Activated naive CD4-positive, alpha-beta T cell treated with Interleukin-2 at 50 U/mL for 16 hours (primary cell): Measurements from ENCODE around the gene GSTM3.
A peak's percentile ranks its signal among the peaks of the same experiment; 100 is the strongest.

ENCODE experiments used
- DNase-seq: peaks from one replicate; pipeline ENCODE4 v3.0.0-alpha.2; 2020

Gene GSTM3

DNA sequence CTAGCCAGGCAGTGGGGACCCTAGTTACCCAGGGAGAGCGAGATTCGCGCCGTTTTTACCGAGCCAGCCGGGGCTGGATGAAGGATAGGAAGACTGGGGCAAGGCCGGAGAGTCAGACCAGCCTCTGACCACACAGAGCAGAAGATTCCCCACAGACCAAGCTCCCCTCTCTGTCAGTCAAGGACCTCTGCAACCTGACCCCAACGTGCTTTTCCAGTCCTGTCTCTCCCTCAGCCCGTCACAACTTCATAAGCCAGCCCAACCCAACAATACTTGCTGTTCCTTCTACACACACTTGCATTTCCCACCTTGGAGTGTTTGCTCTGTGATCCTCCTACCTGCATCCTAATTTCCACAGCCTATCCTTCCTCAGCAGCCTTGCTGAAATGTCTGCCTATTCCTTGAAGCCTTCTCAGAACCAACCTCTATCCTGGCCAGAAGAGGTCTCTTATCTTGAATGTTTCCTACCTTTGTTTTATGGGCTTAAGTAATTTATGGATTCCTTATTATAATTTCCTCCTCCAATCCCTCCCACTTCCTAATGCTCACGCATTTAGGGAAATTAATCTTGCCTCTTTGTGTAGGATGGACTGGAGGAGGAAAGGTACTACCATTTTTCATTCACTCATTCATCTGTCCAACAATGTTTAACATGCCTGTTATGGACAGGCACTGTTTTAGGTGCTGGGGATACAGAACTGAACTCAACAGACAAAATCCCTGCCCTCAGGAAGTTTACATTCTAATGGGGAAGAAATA is at the start of gene GSTM3:
GSTM3 (minus strand) TSS at position 424 of the 759 bp plus-strand sequence. CDS start 751 bp downstream, outside the sequence.
- DNase-seq: no peak

DNA sequence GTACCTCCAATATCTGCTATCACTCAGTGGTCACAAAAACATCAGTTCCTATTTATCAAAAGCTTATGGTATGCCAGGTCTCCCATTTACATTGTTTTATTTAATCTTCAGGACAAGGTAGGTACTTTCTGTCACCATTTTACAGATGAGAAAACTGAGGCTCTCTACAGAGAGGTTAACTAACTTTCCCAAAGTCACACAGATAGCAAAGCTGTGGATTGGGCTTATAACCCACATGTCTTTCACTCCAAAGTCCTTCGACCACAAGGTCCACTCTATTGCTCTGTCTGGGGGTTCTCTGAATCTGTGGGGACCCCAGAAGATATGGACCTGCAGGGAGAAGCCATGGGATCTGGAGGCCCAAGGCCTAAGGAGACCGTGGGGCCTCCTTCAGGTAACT is 49.5 kb upstream of the GSTM3 start:
- no peak for DNase-seq

DNA sequence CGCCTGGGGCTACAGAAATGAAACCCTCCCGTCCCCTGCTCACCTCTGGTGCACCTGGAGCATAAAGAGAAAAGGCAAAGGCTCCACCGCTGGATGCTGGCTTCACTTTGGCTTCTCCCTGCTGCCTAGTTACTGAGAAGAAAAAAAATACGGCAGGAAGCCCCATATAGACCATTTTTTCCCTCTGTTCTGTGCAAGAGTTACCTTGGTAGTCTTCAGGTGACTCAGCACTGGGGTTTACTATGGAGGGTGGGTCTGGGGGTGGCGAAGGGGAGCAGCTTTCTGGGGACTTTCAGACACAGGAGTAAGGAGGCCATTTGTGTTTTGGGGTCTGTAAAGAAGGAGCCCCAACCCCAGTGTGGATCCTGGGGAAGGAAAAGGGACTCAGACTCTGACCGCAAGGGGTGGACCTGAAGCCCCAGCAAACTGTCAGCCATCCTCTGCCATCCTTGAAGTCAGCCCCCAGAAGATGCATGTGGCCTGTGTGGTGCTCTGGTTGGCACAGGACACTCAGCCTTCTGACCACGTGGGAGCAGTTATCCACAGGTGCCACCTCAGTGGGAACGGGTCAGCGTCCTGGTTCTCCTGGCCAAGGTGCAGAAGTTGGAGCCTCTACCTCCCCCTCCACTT is 48.8 kb upstream of the GSTM3 start:
- no peak for DNase-seq

DNA sequence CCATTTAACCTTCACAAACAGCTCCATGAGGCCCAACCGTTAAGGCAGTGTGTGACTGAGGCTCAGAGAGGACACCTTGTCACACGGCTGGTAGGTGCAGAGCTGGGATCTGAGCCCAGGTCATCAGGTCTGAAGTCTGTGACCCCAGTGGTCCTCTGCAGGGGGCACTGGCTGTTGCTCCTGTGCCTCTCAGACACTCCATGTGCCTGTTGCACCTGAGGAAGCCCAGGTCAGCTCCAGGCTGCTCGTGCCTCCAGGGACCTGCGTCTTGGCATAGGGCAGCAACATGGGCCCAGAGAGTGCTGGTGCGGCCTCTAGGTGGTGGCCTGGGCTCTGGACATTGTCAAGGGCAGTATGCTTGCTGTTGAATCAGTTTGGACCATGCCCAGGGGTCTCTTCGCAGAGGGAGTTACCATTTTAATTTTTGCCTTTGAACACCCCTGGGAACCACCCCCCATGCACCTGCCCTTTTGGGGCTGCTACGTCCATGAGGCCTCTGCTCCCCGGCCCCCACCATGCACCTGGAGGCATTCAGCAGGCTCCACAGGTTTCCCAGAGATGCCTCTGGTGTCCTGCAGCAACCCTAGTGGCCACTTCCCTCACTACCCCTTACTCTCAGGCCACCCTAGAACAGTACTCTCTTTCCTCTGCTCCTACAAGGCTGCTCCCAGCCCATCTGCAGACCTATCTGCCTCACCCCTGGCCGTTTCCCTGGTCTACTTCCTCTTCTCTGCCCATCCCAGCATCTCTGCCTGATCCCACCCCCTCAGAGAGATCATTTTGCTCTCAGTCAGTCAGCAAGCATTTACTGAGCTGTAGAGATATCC is 48.1 kb upstream of the GSTM3 start:
- DNase-seq: no peak

DNA sequence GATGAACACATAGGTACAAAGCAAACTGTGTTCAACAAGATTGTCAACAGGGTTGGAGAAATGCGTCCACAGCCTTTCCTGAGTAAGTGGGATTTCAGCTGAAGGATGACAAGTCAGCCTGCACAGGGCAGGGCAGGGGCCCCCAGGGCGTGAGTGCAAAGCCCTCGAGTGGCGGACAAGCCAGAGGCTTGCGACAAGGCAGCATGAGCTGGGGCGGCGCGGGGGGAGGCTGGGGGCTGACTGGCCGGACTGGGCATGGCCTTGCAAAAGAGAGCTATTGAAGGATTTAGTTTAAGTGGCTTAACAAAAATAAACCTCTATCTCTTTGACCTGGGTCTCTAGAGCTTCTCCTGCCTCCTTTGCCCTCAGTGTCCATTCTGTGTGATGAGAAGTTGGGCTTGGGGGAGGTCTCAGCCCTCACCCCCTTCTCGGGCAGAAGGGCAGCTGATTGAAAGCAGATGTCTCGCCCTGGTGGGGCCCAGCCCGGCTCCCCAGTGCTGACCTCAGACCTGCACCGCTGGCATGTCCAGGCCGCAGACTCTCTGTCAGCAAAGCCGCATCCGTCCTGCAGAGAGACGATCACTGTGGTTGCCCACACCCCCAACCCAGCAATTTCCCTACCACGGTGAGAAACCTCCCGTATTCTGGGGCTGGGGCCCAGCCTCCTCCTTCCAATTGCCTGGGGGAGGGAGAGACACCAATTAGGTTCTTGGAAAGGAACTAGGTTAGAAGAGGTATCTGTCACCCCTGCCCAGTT is 47.2 kb upstream of the GSTM3 start:
- DNase-seq: no peak

DNA sequence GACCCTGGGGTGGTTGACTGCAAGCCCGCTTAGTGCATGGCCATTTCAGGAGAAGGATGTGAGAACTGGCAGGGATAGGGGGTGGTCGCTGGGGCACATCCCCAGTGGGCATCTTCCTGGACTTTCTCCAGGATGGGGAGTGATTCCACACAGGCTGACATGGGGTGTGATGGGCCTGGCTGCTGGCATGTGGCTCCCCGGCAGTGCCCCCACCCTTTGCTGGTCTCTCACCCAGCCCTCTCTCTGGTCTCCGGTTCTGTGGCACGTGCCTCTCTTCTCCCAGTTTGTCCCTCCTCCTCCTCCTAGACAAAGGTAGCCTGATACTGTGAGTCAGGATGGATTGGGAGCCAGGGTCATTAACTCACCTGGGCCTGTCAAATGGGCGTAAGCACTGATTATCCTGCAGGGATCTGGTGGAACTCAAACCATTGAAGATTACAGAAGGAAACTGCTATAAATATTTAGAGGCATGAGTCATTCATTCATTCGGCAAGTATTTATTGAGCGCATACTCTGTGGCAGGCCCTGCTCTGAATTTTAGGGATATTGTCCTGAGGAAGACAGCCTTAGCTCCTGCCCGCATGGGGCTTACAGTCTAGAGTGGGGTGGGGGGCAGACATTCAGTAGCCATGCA is 46.5 kb upstream of the GSTM3 start:
- no peak for DNase-seq

DNA sequence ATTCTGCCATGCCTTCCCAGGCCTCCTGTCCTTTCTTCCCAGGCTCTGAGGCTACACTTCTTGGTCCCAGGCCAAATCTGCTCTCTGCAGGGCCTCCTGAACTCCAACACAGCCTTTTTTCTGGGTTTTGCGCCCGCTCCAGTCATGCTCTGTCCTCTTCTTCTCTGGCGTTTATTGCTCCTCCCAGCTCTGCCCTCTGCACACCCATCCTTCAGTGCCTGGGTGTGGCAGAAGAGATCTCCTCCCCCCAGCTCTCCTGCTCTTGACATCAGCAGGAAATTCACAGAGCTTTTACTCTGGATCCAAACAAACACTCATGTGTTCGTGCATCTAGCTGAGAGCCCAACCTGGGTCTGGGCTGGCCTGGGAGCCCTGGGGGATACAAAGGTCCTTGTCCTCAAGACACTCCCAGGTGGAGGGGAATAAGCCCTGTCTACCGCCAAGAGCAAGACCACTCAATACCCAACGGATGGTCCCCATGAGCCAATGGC is 45.7 kb upstream of the GSTM3 start:
- no peak for DNase-seq

DNA sequence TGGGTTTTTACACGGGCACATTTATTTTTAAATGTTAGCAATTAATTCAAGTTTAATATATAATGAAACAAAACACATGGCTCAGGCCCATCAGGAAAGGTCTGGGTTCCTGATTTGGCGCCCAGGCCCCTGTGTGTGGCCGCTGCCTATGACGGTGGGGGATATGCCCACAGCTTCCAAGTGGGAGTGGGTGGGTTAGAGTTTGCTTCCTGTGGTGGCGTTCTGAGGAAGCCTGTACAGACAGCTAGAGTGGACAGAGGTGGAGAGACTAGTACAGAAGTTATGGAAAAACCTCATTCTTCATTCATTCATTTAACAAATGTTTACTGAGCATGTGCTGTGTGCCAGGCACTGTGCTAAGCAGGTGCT is 45.3 kb upstream of the GSTM3 start:
- DNase-seq: no peak

DNA sequence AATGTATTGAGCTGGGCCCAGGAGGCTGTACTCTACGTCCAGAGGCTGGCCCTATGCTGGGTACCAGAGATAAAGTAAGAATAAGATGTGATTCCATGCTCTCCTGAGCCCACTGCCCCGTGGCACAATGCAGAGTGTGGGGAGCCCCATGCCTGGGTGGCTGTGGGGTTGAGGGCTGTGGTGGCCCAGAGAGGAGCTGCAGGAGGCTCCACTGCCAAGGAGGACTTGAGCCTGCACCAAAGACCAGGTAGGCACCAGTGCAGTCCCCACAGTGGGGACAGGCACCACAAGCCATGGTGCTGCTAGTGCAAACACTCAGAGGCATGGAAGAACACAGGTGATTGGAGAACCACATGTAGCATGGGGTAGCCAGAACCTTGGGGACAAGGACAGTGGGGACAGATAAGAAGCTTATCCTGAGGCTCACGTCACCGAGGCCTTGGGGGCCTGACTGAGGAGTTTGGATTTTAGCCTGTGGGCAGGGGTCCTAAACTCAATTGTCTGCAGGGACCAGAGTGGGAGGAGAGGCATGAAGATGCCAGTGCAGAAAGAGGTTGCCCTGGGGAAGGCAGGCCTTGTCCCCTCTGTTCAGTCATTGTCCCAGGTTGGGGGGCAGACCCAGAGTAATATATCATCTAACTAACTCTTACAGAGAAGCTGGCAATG is 44.7 kb upstream of the GSTM3 start:
- no peak for DNase-seq

DNA sequence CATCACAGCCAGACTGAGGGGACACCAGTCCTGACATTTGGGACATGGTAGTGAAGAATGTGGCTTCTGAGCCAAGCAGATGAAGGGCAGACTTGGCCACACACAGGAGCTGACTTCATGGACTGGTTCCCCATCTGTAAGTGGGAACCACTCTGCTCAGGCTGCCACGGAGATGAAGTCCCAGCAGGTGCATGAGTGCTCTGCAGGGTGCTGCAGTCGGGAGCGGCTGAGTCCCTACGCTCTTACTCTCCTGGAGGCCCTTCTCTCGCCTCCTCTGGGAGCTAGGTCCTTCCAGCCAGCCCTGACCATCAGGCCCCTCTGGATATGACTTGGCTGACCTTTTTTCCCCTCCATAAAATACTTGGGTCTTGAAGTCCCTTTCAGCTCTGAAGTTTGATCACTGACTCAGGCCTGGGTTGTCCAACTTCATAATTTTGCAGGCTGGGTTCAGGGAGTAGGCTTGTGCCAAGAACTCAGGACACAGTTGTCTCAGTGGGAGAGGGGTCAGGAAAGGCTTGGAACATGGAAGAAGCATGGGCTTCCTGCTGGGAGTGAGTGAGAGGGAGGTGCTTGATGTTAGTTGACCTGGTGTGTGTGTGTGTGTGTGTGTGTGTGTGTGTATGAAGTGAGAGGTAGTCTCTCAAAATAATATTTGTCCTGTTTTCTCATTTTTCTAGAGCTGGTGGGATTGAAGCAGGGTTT is 43.9 kb upstream of the GSTM3 start:
- DNase-seq: no peak

DNA sequence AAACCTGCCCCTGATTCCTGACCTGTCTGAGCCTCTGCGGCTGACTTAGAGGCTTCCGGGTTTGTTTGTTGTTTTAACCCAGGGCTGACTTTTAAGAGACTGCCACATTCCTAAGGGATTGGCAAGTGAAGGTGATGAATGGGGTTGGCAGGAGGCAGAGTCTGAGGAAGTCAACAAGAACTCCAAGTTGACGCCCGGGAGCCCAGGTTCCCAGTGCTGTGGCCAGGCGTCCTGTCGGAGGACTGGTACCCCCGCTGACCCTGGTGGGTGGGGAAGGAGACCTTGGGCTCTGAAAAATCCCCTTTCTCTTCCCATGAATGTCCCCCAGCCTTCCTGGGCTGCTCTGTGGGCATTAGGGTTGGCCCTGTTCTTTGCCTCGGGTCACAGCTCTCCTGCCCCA is 42.6 kb upstream of the GSTM3 start:
- DNase-seq: no peak

DNA sequence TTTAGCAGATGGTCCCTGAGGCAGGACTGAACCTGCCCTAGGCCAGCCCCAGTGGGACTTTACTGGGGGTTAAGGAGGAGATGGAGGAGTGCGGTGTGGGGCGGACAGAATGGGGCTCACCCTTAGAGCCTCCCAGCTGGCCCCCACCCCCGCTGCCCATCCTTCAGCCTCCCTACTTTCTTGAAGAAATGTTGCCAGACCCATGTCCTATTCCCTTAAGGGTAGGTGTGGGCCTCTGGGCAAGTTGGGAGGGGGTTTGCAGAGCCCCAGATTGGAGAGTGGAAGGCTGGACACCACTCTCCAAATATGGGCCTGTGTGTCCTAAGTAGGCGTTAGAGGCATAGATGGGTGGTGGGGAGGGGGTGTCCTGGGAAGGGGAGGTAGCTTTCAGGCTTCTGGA is 42.1 kb upstream of the GSTM3 start:
- DNase-seq: no peak

DNA sequence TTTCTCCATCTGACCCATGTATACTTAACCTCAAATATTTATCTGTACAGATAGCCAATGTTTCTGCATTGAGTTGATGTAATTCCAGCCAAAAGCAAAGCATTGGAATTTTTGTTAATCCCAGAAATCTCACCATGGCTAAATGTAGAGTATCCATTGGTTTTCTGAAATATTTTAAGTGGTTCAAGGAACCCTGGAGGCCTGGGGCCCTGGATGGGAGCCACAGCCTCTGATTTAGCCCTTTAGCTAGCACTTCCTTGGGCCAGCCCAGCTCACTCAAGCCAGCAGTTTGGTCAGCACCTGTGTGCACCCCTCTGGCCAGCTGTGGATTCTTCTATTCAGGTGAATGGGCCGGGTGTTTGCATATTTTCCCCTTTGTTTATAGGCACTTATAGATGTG is 41.7 kb upstream of the GSTM3 start:
- DNase-seq: no peak

DNA sequence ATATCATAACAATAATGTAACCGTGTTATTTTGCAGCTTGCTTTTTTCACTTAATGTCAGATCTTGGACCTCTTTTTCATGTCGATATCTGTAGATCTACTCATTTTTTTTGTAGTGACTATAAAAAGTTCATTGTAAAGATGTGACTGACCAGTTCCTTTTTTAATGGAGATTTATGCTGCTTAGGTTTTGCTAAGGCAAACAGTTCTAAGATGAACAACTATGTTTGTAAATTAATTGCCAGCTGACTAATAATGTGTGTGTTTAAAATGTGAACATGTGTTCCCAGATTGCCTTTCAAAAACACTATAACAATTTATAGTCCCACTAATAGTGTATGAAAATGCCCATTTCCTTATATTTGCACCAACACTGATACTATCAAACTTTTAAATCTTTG is 41.0 kb upstream of the GSTM3 start:
- no peak for DNase-seq

DNA sequence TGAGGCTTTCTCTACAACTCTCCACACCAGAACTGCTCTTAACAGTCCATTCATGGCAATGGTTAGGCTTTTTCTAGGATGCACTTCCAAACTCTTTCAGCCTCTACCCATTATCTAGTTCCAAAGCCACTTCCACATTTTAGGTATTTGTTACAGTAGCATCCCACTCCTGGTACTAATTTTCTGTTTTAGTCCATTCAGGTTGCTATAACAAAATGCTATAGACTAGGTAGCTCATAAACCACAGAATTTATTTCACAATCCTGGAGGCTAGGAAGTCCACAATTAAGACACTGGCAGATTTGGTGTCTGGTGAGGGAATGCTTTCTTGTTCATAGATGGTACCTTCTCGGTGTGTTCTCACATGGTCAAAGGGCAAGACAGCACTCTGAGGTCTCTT is 40.1 kb upstream of the GSTM3 start:
- no peak for DNase-seq

DNA sequence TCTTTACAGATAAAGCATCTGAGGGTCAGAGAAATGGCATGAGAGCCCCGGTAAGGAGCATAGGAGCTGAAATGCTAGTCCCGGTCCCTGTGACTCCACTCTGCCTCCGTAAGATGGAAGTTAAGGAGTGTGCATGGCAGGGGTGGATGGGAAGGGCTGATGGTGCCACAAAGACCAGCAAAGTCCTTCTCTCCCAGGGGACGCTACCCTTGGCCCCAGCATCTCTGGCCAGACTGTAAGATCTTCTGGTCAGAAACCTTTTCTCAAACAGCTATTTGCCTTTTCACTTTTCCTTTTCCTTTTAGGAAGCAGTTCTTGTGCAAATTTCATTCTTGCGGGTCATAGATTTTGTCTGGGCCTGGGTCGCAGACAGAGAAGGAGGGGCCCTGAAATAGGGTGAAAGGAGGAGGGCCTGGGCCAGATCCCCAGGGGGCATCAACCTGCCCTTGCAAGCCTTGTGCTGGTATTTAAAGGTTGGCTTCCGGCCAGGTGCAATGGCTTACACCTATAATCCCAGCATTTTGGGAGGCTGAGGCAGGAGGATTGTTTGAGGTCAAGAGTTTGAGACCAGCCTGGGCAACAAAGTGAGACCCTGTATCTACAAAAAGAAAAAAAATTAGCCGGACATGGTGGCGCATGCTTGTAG is 37.3 kb upstream of the GSTM3 start:
- DNase-seq: no peak

DNA sequence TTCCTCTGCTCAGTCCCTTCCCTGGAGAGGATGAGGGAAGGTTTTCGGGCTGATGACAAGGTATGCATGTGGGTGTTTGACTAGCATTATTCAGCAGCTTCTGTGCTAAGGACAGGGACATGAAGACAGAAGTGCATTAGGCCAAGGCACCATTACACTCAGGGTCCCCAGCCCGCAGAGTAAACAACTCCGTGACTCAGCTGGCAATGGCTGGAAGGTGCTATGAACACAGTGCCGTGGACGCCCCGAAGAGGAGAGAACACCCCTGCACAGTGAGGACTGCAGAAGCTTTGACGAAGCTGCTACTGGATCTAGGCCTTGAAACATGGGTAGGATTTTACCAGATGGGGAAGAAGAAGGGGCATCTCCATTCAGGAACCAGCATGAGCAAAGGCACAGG is 36.6 kb upstream of the GSTM3 start:
- no peak for DNase-seq

DNA sequence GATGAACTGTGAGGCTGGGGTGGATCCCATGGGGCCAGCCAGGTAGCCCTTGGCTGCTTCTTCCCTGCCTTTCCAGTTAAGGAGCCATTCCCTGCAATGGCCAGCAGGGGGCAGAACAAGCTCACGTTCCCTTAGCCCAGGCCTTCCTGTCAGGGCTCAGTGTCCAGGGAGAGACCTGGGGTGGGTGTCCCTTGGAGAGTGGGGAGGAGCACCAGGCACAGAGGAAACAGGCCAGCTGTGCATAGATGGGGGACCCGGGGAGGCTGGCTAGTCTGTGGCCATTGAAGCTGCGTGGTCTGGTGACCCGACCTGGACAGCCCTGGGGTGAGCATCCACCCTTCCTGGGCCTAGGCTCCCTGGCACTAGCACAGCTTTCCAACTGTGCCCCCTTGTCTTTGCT is 36.1 kb upstream of the GSTM3 start:
- peak; percentile 76 for DNase-seq

DNA sequence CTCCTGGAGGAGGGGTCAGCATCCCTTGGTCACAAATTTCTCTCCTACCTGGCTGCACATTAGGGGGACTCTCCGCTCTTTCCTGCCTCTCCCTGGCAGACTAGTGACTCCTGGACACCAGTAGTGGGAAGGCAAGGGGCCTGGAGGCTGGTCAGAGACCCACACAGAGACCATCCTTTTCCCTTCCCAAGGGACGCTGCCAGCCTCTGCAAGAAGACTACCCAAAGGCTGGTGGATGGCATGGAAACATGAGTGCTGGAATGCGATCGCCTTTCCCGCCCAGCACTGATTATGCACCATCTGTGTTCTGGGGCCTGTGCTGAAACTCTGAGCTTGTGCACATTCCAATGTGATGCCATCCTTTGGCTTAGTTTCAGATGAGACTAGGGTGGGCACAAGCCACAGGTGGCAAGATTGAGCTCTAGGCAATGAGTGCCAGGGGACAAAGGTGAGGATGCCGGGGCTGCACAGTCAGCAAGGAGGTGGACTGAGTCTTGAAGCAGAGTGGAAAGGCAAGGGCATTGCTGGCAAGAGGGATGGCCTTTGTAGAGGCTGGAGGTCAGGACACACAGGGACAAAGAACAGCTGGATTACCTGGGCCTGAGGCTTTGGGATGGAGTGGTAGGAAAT is 35.5 kb upstream of the GSTM3 start:
- no peak for DNase-seq

DNA sequence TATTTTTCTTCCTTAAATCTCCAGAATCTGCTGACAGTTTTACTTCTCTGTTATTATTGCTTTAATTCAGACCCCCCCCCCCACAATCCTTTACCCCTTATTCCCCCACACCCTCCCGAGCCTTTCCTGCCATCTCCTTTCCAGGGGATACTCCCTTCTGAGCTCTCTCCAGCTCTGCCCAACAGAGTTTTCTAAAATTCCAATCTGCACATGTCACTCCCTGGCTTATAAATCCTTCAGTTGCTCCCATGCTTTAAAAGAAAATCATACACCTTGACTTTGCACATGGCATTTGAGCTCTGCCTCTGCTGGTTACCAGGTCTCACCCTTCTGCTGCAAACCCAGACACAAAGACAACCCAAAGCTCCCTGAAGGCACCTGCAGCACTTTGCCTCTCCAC is 34.6 kb upstream of the GSTM3 start:
- DNase-seq: no peak
